HepG2 (cell line): ENCODE results near the gene RAB35.

ENCODE experiments used
- ARID3A ChIP-seq: IDR thresholded peaks from 2 replicates; pipeline ENCODE4 v1.6.1; 2012; ENCODE audit warnings: low read depth, low read length, improper control_type of control experiment
- ATF1 ChIP-seq: IDR thresholded peaks from 2 replicates; pipeline ENCODE4 v1.6.1; 2016; ENCODE audit warnings: mild to moderate bottlenecking, control low read depth
- CBX5 ChIP-seq: sonication (generic); formaldehyde crosslinking; IDR thresholded peaks from 2 replicates; pipeline ENCODE4 v1.4.0; 2020; ENCODE audit warnings: missing genetic modification reagents, borderline replicate concordance
- CHD4 ChIP-seq: fragments of 200-600 bp; sonication (generic); IDR thresholded peaks from 2 replicates; pipeline ENCODE4 v1.7.0; 2017; ENCODE audit warnings: mild to moderate bottlenecking, low read length, borderline replicate concordance
- EZH2 ChIP-seq: conservative IDR thresholded peaks from 2 replicates; pipeline ENCODE4 v1.6.1; 2012; ENCODE audit warnings: mild to moderate bottlenecking, low read depth, low read length, moderate library complexity
- FOSL2 ChIP-seq: sonication (generic); formaldehyde crosslinking; IDR thresholded peaks from 2 replicates; pipeline ENCODE4 v1.4.0; 2020; ENCODE audit warnings: missing genetic modification reagents
- KAT7 ChIP-seq: IDR thresholded peaks from 2 replicates; pipeline ENCODE4 v1.6.1; 2018; ENCODE audit warnings: borderline replicate concordance, missing compliant biosample characterization
- KLF15 ChIP-seq: sonication (generic); formaldehyde crosslinking; IDR thresholded peaks from 2 replicates; pipeline ENCODE4 v1.8.1; 2023; ENCODE audit warnings: borderline replicate concordance, mild to moderate bottlenecking, inconsistent platforms, missing genetic modification reagents, mixed read lengths
- NFRKB ChIP-seq: fragments of 450-650 bp; IDR thresholded peaks from 2 replicates; pipeline ENCODE4 v1.6.1; 2017
- ZNF101 ChIP-seq: sonication (generic); formaldehyde crosslinking; IDR thresholded peaks from 2 replicates; pipeline ENCODE4 v1.4.0; 2020; ENCODE audit warnings: mild to moderate bottlenecking, low read depth, missing genetic modification reagents, borderline replicate concordance
- ZNF280D ChIP-seq: sonication (generic); formaldehyde crosslinking; IDR thresholded peaks from 2 replicates; pipeline ENCODE4 v1.5.1; 2020; ENCODE audit warnings: mild to moderate bottlenecking, missing genetic modification reagents

DNA sequence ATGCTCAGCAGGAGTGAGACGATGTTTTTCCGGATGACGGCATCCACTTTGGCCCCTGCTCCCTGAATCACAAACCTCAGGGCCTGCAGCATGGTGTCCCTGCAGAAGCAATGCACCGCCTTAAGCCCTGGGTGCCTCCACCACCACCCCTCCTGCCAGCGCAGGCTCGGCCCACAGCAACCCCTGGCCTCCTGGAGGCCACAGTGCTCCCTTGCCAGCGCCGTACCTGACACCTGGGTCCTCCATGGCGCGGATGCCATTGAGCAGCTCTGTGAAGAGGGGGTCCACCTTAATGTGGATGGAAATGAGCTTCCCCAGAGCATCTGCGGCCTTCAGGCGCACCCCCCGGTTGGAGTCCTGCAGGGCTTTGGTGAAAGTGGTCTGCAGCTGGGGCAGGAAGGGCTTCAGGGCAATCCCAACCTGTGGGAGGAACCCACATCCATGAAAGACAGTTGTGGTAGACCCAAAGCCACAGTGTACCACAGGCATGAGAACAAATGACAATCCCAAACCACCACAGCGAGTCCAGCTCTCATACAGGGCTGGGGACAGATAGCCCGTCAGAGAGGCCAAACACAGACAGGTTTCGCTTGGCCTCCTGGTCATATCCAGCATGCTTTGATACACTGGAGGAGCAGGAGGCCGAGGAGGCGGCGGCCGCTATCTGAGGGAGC is 17.9 kb upstream of the RAB35 start:
- TF ChIP-seq FOSL2 (CRISPR knock-in tag) = no peak
- TF ChIP-seq NFRKB = no peak
- no peak for TF ChIP-seq ATF1 (CRISPR knock-in tag)
- no peak for TF ChIP-seq ZNF280D
- TF ChIP-seq KAT7 (CRISPR knock-in tag) = no peak
- TF ChIP-seq CBX5 (CRISPR knock-in tag) = no peak
- TF ChIP-seq ZNF101 = no peak
- no peak for TF ChIP-seq CHD4
- TF ChIP-seq EZH2 = no peak
- TF ChIP-seq ARID3A = no peak
- no peak for TF ChIP-seq KLF15
